Natural killer cell (primary cell): ENCODE measurements around the gene GTF3C1. TPM values are rescaled to one million over a fixed set of nuclear protein-coding genes. Genes with fewer than 3 reads are reported as not detected.

Source experiments
- ATAC-seq, 3 donors: fragments of 150-1000 bp in 2 of 3; fragments of 200-7000 bp in 1 of 3; cut with Tn5 transposase; 1 replicate in 1 of 3; 2 replicates in 2 of 3; pipeline ENCODE4 v1.10.0; 2021; ENCODE audit warnings: mild to moderate bottlenecking in 2 of 3, moderate library complexity in 2 of 3
- DNase-seq, 2 donors: peaks; one replicate each; pipeline versions ENCODE4 v3.0.0 to v3.0.0-alpha.2; 2013 to 2021; ENCODE audit warnings: mixed read lengths in 1 of 2
- H3K27ac ChIP-seq: one replicate; pipeline ENCODE4 v1.5.1; 2013; ENCODE audit warnings: mild to moderate bottlenecking, low read length
- H3K27me3 ChIP-seq: one replicate; pipeline ENCODE4 v1.6.1; 2013; ENCODE audit warnings: low read length; ENCODE audit not compliant: control insufficient read depth, insufficient read depth
- H3K36me3 ChIP-seq: one replicate; pipeline ENCODE4 v1.6.1; 2013; ENCODE audit warnings: low read length; ENCODE audit not compliant: control insufficient read depth, insufficient read depth
- H3K4me1 ChIP-seq: one replicate; pipeline ENCODE4 v1.6.1; 2013; ENCODE audit warnings: low read length; ENCODE audit not compliant: control insufficient read depth, insufficient read depth
- H3K4me3 ChIP-seq: one replicate; pipeline ENCODE4 v1.5.1; 2013; ENCODE audit warnings: low read length
- H3K9me3 ChIP-seq: one replicate; pipeline ENCODE4 v1.6.1; 2013; ENCODE audit warnings: low read length; ENCODE audit not compliant: control insufficient read depth, insufficient read depth
- H3K27ac Mint-ChIP-seq, 2 donors: one replicate each; pipeline ENCODE4 v1.8.0; 2022; ENCODE audit warnings: mild to moderate bottlenecking in 2 of 2, mixed read lengths in 2 of 2, moderate library complexity in 1 of 2
- H3K27me3 Mint-ChIP-seq, 2 donors: one replicate each; pipeline ENCODE4 v1.8.0; 2022; ENCODE audit warnings: low read depth in 2 of 2, mixed read lengths in 2 of 2
- H3K36me3 Mint-ChIP-seq: one replicate; pipeline ENCODE4 v1.8.0; 2022; ENCODE audit warnings: mixed read lengths
- H3K4me1 Mint-ChIP-seq, 2 donors: one replicate each; pipeline ENCODE4 v1.8.0; 2022; ENCODE audit warnings: mixed read lengths in 2 of 2
- H3K4me3 Mint-ChIP-seq: one replicate; pipeline ENCODE4 v1.8.0; 2022; ENCODE audit warnings: mild to moderate bottlenecking, moderate library complexity, mixed read lengths
- H3K9me3 Mint-ChIP-seq, 2 donors: one replicate each; pipeline ENCODE4 v1.8.0; 2022; ENCODE audit warnings: mixed read lengths in 2 of 2
- WGBS: methylation state at CpG from one replicate; pipeline ENCODE4 v1.1.7; 2013; ENCODE audit warnings: missing lambda C conversion rate; ENCODE audit not compliant: insufficient coverage; 5-methylcytosine and 5-hydroxymethylcytosine counted together
- intact Hi-C: fragments of 100-400 bp; cut with micrococcal nuclease; formaldehyde crosslinking; loops from one replicate; pipeline ENCODE4 v1.14.2; 2022
- total RNA-seq, 4 donors: library from RNA; stranded (reverse); fragments of 120-200 nt in 1 of 4; gene quantifications; one replicate each; pipeline versions ENCODE4 v1.2.3 to v1.2.4, GENCODE V29; 2013 to 2022
- TF ChIP-seq, protein P1 (sequence below): fragments of 200-600 bp; IDR thresholded peaks from one replicate; pipeline ENCODE4 v1.8.0; 2022; ENCODE audit warnings: antibody characterized with exemption

The GTF3C1 gene
- total RNA-seq, 3 donors from 2014 or later (not counting 1 experiment from before 2014, with no cell fraction given): 111 to 160 (median 125) TPM

DNA sequence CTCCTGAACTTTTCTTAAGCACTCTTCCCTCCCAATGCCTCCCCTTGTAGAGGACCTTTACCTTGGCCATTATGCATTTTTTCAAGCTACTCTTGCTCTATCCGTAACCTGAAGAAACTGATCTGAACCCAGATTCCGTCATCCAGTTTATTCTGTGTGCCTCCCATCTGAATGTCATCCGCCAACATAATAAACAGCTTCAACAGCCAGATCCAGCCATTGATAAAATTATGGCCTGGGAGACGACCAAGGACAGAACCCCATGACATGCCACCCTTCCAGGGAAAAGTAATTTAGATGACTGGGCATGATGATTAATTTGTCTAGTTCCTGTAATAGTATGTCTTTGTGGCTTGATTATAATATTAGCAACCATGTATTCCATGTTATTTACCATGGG is 42.1 kb upstream of the GTF3C1 start:
- H3K27me3 ChIP-seq: no peaks in the 10 kb centered on the region
- H3K27ac ChIP-seq: no peak overlapping the region
- H3K4me3 ChIP-seq: no peak overlapping the region
- TF ChIP-seq, protein P1, sequence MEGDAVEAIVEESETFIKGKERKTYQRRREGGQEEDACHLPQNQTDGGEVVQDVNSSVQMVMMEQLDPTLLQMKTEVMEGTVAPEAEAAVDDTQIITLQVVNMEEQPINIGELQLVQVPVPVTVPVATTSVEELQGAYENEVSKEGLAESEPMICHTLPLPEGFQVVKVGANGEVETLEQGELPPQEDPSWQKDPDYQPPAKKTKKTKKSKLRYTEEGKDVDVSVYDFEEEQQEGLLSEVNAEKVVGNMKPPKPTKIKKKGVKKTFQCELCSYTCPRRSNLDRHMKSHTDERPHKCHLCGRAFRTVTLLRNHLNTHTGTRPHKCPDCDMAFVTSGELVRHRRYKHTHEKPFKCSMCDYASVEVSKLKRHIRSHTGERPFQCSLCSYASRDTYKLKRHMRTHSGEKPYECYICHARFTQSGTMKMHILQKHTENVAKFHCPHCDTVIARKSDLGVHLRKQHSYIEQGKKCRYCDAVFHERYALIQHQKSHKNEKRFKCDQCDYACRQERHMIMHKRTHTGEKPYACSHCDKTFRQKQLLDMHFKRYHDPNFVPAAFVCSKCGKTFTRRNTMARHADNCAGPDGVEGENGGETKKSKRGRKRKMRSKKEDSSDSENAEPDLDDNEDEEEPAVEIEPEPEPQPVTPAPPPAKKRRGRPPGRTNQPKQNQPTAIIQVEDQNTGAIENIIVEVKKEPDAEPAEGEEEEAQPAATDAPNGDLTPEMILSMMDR: no peak
- H3K4me1 Mint-ChIP-seq: no peaks in the 10 kb centered on the region
- H3K36me3 Mint-ChIP-seq: no peaks in the 10 kb centered on the region
- intact Hi-C loops: no loop called here
- H3K27ac Mint-ChIP-seq: no peak overlapping the region
- H3K9me3 Mint-ChIP-seq: no peaks in the 10 kb centered on the region
- ATAC-seq (no peak), DNase-seq (no peak)
- WGBS: 100% methylated on average over 4 of the region's 4 CpGs
- no peaks in the 10 kb centered on the region for H3K27me3 Mint-ChIP-seq
- no peaks in the 10 kb centered on the region for H3K36me3 ChIP-seq
- no peak overlapping the region for H3K4me3 Mint-ChIP-seq
- no peaks in the 10 kb centered on the region for H3K4me1 ChIP-seq
- no peaks in the 10 kb centered on the region for H3K9me3 ChIP-seq

DNA sequence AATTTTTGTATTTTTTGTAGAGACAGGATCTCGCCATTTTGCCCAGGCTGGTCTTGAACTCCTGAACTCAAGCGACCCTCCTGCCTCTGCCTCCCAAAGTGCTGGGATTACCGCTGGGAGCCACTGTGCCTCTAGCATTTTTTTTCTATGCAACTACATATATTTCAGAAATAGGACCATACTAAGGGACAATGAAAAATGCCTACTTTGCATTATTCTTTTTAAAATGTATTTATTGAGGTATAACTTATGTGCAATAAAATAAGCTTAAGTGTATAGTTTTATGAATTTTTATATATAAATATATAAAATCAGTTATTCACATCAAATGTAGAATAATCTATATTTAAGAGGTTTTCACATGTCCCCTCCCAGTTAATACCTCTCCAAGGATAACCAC is 38.3 kb upstream of the GTF3C1 start:
- Mint-ChIP-seq H3K4me1 (no peaks in the 10 kb centered on the region), H3K36me3 (peaks cover 4% of the 10 kb centered on the region), H3K27ac (no peak overlapping the region), H3K4me3 (no peak overlapping the region), H3K27me3 (no peaks in the 10 kb centered on the region), H3K9me3 (no peaks in the 10 kb centered on the region)
- no peaks in the 10 kb centered on the region for H3K9me3 ChIP-seq
- ATAC-seq: no peak
- TF ChIP-seq, protein P1: no peak
- intact Hi-C loops: no loop called here
- no peaks in the 10 kb centered on the region for H3K36me3 ChIP-seq
- H3K4me3 ChIP-seq: no peak overlapping the region
- no peaks in the 10 kb centered on the region for H3K4me1 ChIP-seq
- no peak overlapping the region for H3K27ac ChIP-seq
- 96% methylated on average over 3 of the region's 3 CpGs for WGBS
- H3K27me3 ChIP-seq: no peaks in the 10 kb centered on the region
- no peak for DNase-seq

DNA sequence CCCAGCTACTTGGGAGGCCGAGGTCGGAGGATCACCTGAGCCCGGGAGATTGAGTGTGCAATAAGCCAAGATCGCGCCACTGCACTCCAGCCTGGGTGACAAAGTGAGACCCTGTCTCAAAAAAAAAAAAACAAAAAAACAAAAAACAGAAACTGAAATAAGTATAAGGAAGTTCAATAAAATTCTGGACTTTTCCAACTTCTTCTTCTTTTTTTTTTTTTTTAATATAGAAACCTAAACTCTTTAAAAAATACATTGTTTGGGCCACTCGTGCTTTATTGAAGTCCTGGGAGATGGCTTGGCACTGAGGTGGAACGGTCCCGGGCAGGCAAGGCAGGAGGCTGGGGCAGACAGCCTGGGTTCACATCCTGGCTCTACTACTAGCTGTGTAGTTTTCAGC is 37.0 kb upstream of the GTF3C1 start:
- Mint-ChIP-seq H3K27ac (no peak overlapping the region), H3K9me3 (no peaks in the 10 kb centered on the region), H3K36me3 (peaks cover 7% of the 10 kb centered on the region), H3K4me1 (no peaks in the 10 kb centered on the region), H3K4me3 (no peak overlapping the region), H3K27me3 (no peaks in the 10 kb centered on the region)
- WGBS: 98% methylated on average over 6 of the region's 8 CpGs
- Histone ChIP-seq H3K9me3 (no peaks in the 10 kb centered on the region), H3K4me1 (no peaks in the 10 kb centered on the region), H3K36me3 (no peaks in the 10 kb centered on the region), H3K27ac (no peak overlapping the region), H3K27me3 (no peaks in the 10 kb centered on the region), H3K4me3 (no peak overlapping the region)
- TF ChIP-seq, protein P1: no peak
- intact Hi-C loops: no loop called here
- no peak for ATAC-seq
- DNase-seq: no peak

DNA sequence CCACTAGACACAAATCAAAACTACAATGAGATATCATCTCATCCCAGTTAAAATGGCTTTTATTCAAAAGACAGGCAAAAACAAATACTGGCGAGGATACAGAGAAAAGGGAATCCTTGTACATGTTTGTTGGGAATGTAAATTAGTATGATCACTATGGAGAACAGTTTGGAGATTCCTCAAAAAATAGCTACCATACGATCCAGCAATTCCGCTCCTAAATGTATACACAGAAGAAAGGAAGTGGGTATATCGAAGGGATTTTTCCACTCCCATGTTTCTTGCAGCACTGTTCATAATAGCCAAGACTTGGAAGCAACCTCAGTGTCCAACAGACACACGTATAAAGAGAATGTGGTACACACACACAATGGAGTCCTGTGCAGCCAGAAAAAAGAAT is 35.5 kb upstream of the GTF3C1 start:
- no peaks in the 10 kb centered on the region for H3K36me3 ChIP-seq
- no peaks in the 10 kb centered on the region for H3K4me1 ChIP-seq
- TF ChIP-seq, protein P1: no peak
- H3K9me3 ChIP-seq: no peaks in the 10 kb centered on the region
- no peak overlapping the region for H3K27ac ChIP-seq
- H3K4me3 Mint-ChIP-seq: no peak overlapping the region
- ATAC-seq (no peak), DNase-seq (no peak)
- peaks cover 7% of the 10 kb centered on the region for H3K36me3 Mint-ChIP-seq
- no peak overlapping the region for H3K27ac Mint-ChIP-seq
- no peaks in the 10 kb centered on the region for H3K9me3 Mint-ChIP-seq
- H3K4me3 ChIP-seq: no peak overlapping the region
- H3K27me3 Mint-ChIP-seq: no peaks in the 10 kb centered on the region
- 97% methylated on average over 3 of the region's 5 CpGs for WGBS
- no peaks in the 10 kb centered on the region for H3K27me3 ChIP-seq
- intact Hi-C loops: no loop called here
- H3K4me1 Mint-ChIP-seq: no peaks in the 10 kb centered on the region
